Stimulated activated CD4-positive, alpha-beta T cell treated with anti-CD3 and anti-CD28 coated beads, Interleukin-2, amount 100 ng/mL, for 48 hours (primary cell): ENCODE data around the gene RCAN2.
A peak's percentile ranks its signal among the peaks of the same experiment; 100 is the strongest.

ENCODE experiments used
- DNase-seq, 2 donors: peaks; one replicate each; pipeline ENCODE4 v3.0.0-alpha.2; 2020

Gene RCAN2

DNA sequence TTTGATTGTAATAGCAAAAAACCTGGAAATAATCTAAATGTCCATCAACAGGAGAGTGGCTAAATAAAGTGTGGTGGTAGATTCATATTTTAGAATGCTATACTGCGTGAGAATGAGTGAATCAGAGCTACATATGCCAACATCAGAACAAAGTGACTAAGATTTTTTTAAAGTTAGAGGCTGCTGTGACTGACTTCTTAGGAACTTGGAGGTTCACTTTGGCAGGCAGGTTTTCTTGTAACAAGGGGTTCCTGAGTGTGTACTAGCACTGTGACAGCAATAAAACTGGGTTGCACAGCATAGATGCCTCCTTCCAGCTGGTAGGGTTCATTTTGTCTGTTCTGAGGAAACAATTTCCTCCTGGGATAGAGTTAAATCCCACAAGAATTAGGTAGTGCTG is 245.2 kb downstream of the RCAN2 start:
- no peak for DNase-seq

- no peak for DNase-seq
These were observed 246.6 kb downstream of the RCAN2 start for GRCh38 chr6:46244670-46245069.

DNA sequence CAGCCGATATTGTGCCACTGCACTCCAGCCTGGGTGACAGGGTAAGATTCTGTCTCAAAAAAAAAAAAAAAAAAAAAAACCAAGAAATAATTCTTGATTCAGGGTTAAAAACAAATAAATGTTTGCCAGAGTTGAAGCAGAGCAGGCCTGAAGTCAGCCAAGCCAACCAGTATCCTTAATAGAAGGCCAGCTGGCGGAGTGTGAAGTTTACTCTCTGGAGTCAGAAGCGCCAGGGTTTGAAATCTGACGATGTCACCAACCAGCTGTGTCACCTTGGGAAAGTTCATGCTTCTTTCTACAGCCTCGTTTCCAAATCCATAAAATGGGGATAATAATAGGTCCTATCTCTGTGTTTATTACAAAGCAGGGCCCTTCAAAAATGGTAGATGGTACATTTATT is 247.5 kb downstream of the RCAN2 start:
- no peak for DNase-seq

DNA sequence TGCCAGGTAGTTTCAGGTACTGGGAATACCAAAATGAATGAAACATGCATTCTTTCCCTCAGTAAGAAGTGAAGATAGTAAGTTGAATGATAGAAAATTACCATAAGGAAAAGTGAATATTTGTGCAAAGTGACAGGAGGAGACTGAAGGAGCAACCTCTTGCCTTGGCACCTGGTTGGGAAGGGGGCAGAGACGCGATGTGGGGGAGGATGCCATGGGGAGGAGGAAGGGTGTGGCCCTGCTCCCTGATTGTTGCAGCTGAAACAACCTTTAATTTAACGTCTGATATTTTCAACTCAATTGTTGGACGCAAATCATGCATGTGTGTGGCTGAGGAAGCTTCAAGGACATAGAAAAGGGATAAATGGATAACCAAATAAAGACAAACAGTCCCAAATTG is 248.3 kb downstream of the RCAN2 start:
- DNase-seq: no peak

- no peak for DNase-seq
These were observed 250.2 kb downstream of the RCAN2 start for GRCh38 chr6:46240866-46241565.

GRCh38 chr6:46236752-46237151 is 254.5 kb downstream of the RCAN2 start:
- no peak for DNase-seq

DNA sequence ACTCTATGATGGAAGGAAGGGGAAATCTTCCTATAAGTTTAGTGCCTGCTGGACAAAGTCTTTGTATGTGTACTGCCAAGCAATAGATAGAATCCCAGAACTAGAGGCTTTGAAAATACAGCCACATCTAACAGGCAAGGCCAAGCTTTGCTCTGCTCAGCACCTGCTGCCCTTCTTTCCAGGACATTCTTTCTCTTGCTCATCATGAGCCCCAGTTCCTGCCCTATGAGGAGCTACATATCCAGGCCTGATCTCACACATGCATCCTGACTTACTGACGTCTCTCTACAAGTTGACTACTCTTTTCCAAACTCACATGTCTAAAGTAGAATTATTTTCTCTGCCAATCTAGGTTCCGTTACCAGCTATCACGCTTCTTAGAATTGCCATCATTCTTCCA is 256.0 kb downstream of the RCAN2 start:
- no peak for DNase-seq

DNA sequence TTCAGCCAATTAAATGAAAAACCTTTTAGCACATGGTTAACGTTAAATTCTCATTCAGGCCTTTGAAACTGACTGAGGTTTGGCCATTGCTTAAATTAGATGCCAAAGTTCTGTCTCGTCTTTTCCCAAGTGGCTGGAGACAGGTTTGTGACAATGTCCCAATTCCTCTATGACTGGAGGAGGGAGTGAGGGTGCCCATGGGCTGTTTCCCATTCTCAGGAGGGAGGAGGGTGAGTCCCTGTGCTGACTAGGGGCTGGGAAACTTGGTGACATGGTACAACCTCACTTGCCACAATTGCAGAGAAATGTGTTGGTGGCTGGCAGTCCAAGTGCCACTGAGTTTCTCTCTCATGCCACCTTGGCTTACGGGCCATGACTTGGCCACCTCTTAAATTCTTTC is 256.5 kb downstream of the RCAN2 start:
- no peak for DNase-seq

DNA sequence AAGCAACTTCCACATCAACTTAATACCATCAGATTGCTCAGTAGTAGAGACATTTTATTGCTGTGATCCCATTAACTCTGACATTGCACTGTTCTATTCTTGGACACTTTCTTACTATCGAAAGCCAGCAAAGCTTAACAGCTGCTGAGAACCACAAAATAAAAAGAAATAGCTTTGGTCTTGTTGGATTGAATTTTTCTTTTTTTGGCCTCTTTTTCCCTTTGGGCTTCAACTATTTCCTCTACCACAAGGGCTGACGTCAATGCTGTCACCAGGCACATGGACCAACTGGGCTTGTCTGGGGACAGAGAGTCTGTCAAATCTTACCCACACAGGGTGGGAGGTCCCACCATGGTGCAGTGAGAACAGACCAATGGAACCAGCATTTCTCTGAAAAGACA is 257.1 kb downstream of the RCAN2 start:
- no peak for DNase-seq

- DNase-seq: no peak
These were observed 258.1 kb downstream of the RCAN2 start for GRCh38 chr6:46233129-46233528.

GRCh38 chr6:46222286-46222685 is 269.0 kb downstream of the RCAN2 start:
- no peak for DNase-seq

GRCh38 chr6:46221222-46221793 is 269.9 kb downstream of the RCAN2 start:
- no peak for DNase-seq

- peak; percentile 11 to 34 for DNase-seq
These were observed 270.7 kb downstream of the RCAN2 start for GRCh38 chr6:46220352-46221221.

- no peak for DNase-seq
These were observed 271.6 kb downstream of the RCAN2 start for GRCh38 chr6:46219661-46220060.

- no peak for DNase-seq
These were observed 272.8 kb downstream of the RCAN2 start for GRCh38 chr6:46218457-46218856.

GRCh38 chr6:46217671-46218131 is 273.5 kb downstream of the RCAN2 start:
- DNase-seq: peak in 1 of 2 donors; percentile 6

GRCh38 chr6:46216879-46217278 is 274.4 kb downstream of the RCAN2 start:
- no peak for DNase-seq

GRCh38 chr6:46215777-46216176 is 275.5 kb downstream of the RCAN2 start:
- DNase-seq: no peak

GRCh38 chr6:46215213-46215612 is 276.0 kb downstream of the RCAN2 start:
- no peak for DNase-seq

GRCh38 chr6:46211917-46212316 is 279.3 kb downstream of the RCAN2 start:
- no peak for DNase-seq

GRCh38 chr6:46210294-46210693 is 281.0 kb downstream of the RCAN2 start:
- DNase-seq: no peak

DNA sequence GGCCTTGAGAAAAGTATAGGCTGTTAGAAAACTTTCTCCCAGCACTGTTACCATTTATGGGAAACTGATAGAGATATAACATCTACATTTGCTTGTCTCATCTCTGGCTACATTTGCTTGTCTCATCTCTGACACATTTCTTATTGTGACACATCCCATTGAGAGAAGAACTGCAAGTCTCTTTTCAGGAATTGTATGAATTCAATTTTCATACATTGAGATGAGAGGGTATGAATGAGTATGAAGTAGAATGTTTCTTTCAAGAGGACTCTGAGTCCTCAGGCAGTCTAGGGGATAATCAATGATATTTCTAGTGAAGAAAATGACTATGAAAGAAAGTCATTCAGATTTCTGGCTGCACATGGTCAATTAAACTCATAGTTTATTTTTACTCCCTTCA is 282.9 kb downstream of the RCAN2 start:
- no peak for DNase-seq

DNA sequence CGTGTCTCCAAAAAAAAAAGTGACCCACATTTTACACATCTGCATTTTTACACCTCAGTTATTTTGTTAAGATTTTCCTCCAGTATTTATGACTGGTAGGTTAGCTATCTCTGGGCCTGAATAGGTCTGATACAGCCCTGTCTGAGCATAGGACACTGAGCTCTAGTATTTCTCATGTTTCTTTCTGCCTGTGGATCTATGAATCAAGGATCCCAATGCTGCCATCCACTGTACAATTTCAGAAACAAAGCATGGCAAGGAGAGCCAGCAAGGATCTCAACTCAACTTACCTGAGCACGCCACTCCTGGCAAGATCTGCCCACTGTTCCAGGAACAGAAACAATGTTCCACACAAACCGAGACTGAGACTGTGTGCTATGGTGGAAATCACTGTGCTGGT is 284.1 kb downstream of the RCAN2 start:
- DNase-seq: no peak
